ENCODE data around the gene ZRANB2.

DNA sequence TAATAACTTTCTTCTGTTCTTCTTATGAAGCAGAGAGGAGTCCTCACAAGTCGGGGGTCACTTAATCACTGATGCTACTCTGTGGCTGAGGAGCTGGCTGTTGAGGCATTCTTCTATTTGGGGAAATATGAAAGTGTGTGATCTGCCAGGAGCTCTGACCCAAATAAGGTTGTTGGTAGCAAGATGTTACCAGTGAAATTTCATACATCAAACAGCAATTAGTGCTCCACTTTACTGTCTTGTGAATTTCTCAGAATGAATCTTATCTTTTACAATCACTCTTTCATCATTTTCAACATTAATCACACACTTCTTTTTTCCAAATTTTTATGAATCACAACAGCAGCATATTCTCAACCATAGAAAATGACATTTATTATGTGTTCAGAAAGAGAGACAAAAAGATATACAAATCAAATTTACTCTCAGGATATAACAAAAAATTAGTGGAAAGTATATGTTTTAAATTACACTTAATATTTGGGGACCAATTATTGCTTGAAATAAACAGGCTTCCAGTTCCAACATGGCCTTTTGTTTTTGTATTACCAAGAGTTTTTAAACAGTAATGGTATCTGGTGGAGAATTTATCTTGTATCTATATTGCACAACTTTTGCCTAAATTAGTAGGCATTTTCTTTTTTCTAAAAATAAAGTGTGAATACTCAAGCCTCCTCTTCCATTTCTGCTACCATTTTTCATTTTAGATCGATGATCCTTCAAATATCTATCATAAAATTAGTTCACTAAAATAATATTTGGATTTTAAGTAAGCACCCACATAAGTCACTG, 42.8 kb downstream of the ZRANB2 start:
- TF ChIP-seq ESRRA (IDR thresholded peaks at IDR 0.05; ENCODE audit: borderline replicate concordance, low read length) (no peak), POLR2A (IDR thresholded peaks at IDR 0.05; ENCODE audit: low read length) (no peak), EP300 (IDR thresholded peaks at IDR 0.05) (no peak), POLR2AphosphoS2 (conservative IDR thresholded peaks at IDR 0.05; ENCODE audit: low read length) (no peak), TP53 (CRISPR knock-in tag; IDR thresholded peaks at IDR 0.05) (no peak), EHF (CRISPR knock-in tag; IDR thresholded peaks at IDR 0.05) (no peak), EHMT2 (IDR thresholded peaks at IDR 0.05; ENCODE audit: low read depth) (no peak), ZFP36 (IDR thresholded peaks at IDR 0.05; ENCODE audit: borderline replicate concordance, partially characterized antibody) (no peak), CHD4 (IDR thresholded peaks at IDR 0.05; ENCODE audit: borderline replicate concordance) (no peak)
- TF ChIP-seq, protein P1, sequence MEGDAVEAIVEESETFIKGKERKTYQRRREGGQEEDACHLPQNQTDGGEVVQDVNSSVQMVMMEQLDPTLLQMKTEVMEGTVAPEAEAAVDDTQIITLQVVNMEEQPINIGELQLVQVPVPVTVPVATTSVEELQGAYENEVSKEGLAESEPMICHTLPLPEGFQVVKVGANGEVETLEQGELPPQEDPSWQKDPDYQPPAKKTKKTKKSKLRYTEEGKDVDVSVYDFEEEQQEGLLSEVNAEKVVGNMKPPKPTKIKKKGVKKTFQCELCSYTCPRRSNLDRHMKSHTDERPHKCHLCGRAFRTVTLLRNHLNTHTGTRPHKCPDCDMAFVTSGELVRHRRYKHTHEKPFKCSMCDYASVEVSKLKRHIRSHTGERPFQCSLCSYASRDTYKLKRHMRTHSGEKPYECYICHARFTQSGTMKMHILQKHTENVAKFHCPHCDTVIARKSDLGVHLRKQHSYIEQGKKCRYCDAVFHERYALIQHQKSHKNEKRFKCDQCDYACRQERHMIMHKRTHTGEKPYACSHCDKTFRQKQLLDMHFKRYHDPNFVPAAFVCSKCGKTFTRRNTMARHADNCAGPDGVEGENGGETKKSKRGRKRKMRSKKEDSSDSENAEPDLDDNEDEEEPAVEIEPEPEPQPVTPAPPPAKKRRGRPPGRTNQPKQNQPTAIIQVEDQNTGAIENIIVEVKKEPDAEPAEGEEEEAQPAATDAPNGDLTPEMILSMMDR (IDR thresholded peaks at IDR 0.05): no peak
- TF ChIP-seq, protein P2, sequence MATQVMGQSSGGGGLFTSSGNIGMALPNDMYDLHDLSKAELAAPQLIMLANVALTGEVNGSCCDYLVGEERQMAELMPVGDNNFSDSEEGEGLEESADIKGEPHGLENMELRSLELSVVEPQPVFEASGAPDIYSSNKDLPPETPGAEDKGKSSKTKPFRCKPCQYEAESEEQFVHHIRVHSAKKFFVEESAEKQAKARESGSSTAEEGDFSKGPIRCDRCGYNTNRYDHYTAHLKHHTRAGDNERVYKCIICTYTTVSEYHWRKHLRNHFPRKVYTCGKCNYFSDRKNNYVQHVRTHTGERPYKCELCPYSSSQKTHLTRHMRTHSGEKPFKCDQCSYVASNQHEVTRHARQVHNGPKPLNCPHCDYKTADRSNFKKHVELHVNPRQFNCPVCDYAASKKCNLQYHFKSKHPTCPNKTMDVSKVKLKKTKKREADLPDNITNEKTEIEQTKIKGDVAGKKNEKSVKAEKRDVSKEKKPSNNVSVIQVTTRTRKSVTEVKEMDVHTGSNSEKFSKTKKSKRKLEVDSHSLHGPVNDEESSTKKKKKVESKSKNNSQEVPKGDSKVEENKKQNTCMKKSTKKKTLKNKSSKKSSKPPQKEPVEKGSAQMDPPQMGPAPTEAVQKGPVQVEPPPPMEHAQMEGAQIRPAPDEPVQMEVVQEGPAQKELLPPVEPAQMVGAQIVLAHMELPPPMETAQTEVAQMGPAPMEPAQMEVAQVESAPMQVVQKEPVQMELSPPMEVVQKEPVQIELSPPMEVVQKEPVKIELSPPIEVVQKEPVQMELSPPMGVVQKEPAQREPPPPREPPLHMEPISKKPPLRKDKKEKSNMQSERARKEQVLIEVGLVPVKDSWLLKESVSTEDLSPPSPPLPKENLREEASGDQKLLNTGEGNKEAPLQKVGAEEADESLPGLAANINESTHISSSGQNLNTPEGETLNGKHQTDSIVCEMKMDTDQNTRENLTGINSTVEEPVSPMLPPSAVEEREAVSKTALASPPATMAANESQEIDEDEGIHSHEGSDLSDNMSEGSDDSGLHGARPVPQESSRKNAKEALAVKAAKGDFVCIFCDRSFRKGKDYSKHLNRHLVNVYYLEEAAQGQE (IDR thresholded peaks at IDR 0.05): no peak
- TF ChIP-seq, protein P3, sequence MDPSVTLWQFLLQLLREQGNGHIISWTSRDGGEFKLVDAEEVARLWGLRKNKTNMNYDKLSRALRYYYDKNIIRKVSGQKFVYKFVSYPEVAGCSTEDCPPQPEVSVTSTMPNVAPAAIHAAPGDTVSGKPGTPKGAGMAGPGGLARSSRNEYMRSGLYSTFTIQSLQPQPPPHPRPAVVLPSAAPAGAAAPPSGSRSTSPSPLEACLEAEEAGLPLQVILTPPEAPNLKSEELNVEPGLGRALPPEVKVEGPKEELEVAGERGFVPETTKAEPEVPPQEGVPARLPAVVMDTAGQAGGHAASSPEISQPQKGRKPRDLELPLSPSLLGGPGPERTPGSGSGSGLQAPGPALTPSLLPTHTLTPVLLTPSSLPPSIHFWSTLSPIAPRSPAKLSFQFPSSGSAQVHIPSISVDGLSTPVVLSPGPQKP (IDR thresholded peaks at IDR 0.05; ENCODE audit: low read depth, low read length): no peak
- TF ChIP-seq, protein P4, sequence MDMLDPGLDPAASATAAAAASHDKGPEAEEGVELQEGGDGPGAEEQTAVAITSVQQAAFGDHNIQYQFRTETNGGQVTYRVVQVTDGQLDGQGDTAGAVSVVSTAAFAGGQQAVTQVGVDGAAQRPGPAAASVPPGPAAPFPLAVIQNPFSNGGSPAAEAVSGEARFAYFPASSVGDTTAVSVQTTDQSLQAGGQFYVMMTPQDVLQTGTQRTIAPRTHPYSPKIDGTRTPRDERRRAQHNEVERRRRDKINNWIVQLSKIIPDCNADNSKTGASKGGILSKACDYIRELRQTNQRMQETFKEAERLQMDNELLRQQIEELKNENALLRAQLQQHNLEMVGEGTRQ (IDR thresholded peaks at IDR 0.05): no peak
- TF ChIP-seq, protein P5, sequence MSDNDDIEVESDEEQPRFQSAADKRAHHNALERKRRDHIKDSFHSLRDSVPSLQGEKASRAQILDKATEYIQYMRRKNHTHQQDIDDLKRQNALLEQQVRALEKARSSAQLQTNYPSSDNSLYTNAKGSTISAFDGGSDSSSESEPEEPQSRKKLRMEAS (IDR thresholded peaks at IDR 0.05): no peak
